Ureter (tissue), 1 donor: ENCODE data around the gene OLR1. TPM values are rescaled to one million over a fixed set of nuclear protein-coding genes. Genes with fewer than 3 reads are reported as not detected.
A peak's percentile ranks its signal among the peaks of the same experiment; 100 is the strongest.
"Not testable (repeated sequence)": the region's sequence is repeated elsewhere in the genome, so short reads cannot be mapped to it uniquely, and the experiment has no call there.

ENCODE experiments used
- DNase-seq: peaks from one replicate; pipeline ENCODE4 v3.0.0-alpha.2; 2020; ENCODE audit warnings: low spot score
- total RNA-seq: library from RNA; stranded (reverse); gene quantifications from one replicate; pipeline ENCODE4 v1.2.4, GENCODE V29; 2023
- donor health status: DM: yes; HTN: yes; CAD: no.

OLR1 gene
- total RNA-seq, result 3.4 TPM

DNA sequence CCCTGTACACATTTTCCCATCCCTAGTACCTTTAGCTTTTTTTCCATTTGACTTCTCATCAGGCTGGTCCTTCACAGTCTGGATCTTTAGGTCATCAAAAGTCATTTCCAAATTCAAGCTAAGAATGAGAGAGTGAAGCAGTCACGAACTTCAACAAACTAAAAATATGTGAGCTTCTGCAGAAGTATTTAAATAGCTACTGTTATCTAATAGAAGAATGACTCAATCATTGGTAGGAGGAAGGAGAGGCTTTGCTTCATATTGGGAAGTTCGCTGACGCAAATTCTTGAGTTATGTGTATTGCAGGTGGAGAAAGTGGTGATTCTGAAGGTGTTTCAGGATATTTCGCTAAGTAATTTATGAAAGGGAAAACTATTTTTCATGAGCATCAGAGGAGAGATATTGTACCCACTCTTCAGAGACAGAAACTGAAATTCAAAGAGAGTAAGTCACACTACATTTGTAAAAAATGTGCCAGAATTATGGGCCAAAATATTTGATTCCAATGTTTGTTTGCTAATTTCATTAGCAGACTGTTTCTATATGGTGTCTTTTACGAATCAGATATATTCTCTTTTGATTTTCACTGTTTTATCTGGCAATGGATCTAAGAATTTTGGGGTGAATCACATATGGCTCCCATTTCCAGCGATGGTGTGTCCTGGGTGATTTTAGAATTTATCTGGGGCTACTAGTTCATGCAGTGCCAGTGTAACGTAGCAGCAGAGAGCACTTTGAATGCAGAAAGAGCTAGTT lies at the start of gene OLR1:
TSS of gene OLR1 (minus strand) at position 160 of the 756 bp plus-strand sequence. CDS start at position 105, 55 bp downstream.
- no peak for DNase-seq

DNA sequence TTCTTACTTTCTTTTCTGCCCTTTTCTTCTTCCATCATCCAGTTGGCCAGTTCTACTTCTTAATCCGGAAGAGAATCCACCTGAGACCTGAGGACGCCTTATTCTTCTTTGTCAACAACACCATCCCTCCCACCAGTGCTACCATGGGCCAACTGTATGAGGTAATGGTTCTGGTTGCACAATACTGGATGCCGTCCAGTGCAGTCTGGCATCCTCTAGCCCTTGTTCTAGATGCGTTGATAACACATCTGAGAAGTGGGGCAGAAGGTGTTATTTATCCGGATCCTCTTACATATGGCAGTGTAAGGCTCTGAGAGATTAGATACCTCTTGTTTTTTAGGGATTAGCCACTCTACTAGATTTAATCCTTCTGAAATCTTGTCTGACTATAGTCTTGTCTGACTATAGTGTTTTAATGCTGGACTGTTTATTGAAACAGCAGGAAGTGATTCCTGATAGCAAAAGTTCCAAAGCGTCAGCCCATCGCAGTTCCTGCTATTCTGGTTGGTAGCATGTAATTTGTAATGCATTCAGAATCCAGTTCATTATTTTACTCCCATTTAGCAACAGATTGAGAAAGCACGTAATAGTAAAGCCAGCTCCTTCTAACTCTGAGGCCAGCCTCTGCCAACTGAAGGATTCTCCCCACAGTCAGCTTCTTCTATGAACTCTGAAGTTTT lies 48.6 kb upstream of the OLR1 start:
- peak; percentile 84 for DNase-seq

DNA sequence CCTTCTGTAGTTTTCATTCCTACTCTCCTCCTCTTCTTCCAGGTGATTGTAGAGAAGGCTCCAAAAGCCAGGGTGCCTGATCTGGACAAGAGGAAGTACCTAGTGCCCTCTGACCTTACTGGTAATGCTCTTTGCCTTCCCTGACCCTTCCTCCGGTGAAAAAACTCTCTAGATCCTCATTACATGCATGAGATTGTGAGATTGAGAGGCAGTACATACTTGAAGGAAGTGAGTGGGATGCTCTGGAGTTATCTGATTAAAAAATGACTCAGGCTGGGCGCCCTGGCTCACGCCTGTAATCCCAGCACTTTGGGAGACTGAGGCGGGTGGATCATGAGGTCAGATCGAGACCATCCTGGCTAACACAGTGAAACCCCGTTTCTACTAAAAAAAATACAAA lies 46.1 kb upstream of the OLR1 start:
- DNase-seq, result no peak

DNA sequence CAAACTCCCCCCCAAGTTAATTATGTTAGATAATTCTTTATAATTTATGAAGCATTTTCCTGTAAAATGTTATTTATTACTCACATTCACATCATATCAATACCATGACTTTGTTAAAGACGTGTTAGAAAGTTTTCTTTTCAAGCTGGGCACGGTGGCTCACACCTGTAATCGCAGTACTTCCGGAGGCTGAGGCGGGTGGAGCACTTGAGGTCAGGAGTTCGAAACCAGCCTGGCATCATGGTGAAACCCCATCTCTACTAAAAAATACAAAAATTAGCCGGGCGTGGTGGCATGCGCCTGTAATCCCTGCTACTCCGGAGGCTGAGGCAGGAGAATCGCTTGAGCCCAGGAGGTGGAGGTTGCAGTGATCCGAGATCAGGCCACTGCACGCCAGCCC lies 44.0 kb upstream of the OLR1 start:
- DNase-seq, result not testable (repeated sequence)

DNA sequence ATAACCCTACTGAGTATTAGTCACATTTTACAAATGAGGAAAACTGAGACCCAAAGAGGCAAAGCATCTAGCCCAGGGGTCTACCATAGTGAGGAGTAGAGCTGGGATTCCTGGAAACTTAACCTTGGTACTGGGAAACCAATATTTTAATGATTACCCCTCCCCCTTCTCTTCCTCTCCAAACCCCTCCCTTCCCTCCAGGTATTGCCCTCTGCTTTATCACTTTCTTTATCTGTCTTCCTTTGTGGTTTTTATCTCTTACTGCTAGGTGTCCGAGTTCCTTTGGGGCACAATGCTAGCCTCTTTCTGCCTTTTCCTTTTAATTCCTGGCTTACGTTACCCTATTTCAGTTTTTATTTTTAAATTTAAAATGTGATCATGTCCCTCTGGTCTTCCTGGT lies 43.5 kb upstream of the OLR1 start:
- no peak for DNase-seq

DNA sequence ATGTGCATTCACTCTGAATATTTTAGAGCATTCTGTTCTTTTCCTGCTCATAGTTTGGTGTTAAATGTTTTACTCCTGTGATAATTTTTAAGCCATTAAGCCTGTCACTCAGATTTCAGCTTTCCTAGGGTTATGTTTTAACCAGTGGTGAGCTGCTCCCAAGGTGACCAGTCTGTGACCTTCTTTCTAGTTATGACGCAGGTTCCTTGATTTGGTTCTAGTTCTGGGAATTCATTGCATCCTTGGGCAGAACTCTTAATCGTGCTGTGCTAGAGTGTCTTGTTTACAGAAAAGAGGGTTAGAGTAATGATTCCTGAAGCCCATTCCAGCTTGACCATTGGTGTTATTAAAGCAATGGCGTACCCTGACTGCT lies 42.9 kb upstream of the OLR1 start:
- DNase-seq, result no peak

DNA sequence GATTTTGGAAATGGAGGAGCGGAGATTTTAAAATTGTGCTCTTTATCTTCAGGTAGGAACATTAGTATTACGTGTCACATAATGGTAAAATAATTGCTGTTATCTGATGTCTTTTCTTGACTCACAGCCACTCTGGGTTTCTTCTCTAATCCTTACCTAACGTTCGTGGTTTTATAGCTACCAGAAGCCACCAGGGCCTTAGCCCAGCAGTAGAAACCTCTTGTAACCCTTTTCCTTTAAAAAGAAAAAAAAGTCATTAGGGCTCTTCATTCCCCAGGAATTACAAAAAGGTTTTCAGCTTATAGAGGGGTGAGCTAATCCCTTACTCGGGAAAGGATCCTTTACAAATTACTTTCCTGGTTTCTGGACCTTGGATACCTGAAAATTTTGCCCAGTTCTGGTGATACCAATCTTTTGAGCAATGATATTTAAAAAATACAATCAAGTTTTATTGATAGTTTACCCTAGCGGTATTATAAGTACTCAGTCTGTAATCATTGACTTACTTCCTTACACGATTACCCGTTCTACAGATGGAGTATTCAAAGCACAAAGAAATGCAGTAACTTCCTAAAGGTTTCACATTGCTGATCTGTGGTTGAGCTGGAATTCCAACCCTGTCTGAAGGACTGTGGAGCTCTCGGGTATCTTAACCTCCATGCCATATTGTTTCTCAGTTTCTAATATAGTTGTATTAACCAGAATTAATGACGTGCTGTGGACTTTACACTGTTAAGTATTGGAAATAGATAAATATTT lies 42.4 kb upstream of the OLR1 start:
- no peak for DNase-seq

DNA sequence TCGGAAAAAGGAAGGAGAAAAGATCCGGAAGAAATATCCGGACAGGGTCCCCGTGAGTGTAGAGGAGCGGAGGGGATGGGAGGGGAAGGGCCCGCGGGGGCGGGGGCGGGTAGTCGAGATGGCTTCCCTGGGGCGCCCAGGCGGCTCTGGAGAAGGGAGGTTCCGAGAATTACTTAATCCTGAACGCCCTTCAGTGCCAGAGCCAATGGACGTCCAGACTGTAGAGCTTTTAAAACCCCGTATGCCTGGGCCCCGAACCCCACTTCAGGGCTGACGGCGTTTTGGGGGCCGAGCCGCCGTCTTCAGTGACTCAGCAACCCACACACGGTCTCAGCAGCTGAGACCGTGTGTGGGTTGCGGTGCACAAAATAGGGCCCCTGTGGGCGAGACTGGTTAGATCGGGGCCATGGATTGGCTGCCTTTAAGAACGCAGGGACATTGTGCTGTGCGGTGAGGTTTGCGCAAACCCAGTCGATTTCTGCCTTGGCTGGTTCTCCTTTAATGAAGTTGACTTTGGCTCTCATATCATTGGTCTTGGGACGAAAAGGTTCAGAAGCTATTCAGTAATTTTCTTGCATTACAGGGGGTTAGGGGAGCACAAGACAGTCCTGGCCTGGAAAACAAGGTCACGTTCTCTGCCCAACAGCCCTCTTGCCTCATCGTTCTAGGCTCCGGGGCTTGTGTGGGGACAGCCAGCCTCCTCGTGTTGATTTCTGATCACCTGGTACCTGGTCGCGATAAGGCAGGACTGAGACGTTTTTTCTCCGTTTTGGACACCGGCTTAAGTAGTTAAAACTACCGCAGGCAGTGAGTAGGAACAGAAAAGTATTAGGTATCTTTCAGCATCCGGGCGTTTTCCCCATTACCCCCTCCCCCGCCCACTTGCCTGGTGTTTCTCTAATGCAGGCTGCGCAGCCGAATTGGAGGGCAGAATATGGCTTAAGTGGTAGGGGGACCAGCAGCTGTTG lies 41.5 kb upstream of the OLR1 start:
- DNase-seq, result peak; percentile 70

DNA sequence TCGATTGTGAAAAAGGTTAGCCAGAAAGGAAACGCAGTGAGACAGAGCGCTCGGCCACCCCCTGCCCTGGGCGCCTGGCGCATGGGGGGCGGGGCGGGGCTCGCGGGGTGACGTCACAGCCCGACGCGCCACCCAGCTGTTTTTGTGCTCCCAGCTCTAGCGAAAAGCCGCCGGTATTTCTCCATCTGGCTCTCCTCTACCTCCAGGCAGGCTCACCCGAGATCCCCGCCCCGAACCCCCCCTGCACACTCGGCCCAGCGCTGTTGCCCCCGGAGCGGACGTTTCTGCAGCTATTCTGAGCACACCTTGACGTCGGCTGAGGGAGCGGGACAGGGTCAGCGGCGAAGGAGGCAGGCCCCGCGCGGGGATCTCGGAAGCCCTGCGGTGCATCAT lies 40.8 kb upstream of the OLR1 start, which contains the start of gene GABARAPL1:
TSS of gene GABARAPL1 (plus strand) at position 139 of the 393 bp plus-strand sequence. CDS start at position 392, 253 bp downstream.
- peak; percentile 88 for DNase-seq

DNA sequence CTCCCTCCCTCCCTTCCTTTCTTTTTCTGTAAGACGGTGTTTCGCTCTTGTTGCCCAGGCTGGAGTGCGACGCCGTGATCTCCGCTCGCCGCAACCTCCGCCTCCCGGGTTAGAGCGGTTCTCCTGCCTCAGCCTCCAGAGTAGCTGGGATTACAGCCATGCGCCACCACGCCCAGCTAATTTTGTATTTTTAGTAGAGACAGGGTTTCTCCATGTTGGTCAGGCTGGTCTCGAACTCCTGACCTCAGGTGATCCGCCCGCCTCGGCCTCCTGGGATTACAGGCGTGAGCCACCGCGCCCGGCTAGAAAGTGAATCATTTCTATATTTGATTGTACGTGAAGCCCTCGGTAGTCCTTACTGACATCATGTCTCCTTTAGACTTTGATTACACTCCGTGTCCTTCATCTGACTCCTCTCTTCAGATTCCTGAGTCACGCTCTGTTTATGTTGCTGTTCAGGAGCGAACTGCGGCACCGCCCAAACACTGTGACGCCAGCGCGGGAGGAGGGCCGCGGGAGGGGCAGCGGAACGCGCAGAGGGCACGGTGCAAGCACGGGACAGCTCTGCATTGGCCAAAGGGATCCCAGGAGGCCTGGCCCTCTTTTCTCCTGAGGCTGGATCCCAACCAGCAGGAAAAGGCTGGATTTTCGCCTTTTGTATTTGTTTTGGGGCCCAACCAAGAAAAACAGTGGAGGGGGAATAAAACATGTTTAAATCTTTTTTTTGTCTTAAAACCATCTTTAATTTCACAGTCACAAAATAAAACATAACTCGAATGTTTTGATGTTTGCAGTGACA lies 40.2 kb upstream of the OLR1 start:
- DNase-seq, result peak; percentile 96

DNA sequence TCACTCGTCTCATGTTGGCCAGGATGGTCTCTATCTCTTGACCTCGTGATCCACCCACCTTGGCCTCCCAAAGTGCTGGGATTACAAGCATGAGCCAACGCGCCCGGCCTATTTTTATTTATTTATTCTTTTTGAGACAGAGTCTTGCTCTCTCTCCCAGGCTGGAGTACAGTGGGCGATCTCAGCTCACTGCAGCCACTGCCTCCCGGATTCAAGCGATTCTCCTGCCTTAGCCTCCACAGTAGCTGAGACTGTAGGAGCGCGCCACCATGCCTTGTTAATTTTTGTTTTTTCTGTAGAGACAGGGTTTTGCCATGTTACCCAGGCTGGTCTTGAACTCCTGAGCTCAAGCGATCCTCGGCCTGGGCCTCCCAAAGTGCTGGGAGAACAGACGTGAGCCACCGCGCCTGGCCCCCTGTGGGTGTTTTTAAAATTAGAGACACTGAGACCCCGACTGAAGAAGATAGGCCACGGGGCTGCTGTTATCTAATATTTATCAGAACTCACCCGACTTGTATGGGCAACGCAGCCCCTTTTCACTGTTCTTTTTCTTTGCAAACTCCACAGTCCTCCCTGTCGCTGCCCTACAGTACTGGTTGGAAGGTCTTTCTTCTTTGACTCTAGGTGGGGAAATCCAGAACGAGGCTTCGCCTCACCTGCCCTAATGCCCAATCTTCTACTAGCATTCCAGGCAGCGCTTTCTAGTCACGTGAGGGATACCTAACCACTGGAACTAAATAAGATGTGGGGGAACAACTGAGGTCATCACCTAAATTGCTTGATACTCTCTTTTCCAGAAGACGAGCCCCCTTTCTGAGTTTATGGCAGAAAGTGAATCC lies 39.4 kb upstream of the OLR1 start:
- no peak for DNase-seq

DNA sequence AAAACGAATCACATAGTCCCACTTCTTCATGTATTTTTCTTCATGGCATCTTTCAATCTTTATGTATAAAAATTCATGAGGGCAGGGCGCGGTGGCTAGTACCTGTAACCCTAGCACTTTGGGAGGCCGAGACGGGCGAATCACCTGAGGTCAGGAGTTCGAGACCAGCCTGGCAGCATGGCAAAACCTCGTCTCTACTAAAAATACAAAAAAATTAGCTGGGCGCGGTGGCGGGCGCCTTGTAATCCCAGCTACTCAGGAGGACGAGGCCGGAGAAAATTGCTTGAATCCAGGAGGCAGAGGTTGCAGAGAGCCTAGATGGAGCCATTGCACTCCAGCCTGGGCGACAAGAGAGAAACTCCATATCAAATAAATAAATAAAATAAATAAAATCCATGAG lies 38.3 kb upstream of the OLR1 start:
- no peak for DNase-seq

DNA sequence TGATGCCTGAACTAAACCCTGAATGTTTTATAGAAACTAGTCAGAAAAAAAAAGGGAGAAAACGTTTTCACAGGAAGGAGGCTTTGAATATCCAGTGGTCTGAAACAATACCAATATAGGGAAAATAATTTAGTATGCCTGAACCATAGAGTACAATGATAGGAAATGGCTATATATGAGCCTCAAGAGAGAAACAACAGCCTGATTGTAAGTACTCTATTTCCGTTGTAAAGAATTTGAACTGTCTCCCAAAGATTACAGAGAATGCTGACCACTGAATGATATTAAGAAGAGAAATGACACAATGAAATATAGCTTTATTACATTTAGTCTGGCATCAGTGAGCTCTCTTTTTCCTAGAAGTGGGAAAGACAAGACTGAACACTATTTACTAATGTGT lies 35.2 kb upstream of the OLR1 start:
- no peak for DNase-seq

DNA sequence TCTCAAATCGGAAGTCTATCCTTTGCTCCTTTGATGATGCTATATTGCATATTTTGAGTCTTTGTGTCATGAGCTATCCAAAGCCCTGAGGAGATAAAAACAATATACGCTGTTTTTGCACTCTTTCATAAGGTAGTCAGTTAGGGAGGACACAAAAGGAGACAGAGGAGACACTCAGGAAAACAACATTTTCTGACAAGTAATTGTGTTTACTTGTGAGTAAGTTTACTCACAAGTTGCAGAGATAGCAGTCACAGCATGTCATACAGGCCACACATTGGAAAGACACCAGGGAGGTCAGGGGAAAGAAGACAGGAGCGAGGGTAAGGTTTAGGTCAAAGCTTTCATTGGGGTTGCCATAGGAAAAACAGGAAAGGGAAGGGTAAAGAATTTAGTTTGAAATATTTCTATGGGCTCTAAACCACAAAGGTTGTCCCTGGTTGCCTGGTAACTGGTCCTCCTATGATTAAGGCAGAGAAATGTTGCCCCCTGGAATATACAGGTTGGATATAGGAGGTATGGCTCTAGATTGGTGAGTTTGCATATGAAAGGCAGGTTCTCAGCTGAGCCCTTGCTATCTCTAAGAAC lies 33.4 kb upstream of the OLR1 start:
- no peak for DNase-seq

DNA sequence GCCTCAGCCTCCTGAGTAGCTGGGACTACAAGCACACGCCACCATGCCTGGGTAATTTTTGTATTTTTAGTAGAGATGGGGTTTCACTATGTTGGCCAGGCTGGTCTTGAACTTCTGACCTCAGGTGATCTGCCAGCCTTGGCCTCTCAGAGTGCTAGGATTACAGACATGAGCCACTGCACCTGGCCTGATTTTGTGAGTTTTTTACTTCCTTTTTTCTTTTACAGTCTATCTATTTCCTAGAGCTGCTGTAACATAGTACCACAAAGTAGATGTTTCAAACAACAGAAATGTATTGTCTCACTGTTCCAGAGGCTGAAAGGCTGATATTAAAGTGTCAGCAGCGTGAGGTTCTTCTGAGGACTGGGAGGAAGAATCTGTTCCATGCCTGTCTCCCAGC lies 32.6 kb upstream of the OLR1 start:
- not testable (repeated sequence) for DNase-seq

DNA sequence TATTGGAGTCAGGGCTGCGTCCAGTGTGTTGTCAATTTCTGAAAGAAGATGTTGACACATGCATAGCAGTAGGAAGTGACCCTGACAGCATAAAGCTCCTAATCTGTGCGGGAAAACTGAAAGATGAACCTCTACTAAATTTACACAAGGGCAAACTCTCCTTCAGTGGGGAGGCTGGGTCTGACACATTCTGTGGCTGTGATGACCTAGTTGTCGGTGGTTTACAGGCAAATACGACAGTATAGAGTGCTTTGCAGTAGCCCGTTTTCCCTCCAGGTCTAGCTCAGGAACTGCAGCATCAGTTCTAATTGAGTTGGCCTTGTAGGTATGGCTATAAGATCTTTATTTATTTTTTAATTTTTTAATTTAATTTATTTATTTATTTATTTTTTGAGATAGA lies 25.9 kb upstream of the OLR1 start:
- DNase-seq, result no peak

DNA sequence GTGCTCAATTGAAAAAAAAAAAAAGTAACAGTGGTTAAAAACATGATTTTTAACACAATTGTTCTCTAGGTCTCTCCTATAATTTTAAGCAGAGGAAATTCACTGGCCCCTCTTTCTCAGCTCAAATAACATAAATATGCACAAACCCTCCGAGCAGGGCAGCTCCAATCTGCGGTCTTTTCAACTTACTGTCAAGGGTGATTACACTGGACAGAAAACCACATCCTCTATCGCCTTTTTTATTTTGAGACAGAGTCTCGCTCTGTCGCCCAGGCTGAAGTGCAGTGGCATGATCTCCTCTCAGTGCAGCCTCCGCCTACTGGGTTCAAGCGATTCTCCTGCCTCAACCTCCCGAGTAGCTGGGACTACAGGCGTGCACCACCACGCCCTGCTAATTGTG lies 24.3 kb upstream of the OLR1 start:
- no peak for DNase-seq

DNA sequence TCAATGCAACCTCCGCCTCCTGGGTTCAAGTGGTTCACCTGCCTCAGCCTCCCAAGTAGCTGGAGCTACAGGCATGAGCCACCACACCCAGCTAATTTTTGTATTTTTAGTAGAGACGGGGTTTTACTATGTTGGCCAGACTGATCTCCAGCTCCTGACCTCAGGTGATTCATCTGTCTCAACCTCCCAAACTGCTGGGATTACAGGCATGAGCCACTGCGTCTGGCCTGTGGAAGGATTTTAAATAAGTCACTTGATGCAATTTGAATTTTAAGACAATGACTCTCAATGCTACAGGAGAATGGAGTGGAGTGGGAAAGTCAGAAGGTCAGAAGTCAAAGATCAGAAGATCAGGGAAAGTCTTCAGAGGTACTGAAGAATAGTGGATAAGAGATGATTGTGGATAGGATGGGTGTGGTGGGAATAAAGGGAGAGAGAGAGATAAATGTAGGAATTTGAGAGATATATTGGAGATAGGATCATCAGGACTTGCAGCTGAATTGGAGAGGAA lies 22.3 kb upstream of the OLR1 start:
- no peak for DNase-seq

DNA sequence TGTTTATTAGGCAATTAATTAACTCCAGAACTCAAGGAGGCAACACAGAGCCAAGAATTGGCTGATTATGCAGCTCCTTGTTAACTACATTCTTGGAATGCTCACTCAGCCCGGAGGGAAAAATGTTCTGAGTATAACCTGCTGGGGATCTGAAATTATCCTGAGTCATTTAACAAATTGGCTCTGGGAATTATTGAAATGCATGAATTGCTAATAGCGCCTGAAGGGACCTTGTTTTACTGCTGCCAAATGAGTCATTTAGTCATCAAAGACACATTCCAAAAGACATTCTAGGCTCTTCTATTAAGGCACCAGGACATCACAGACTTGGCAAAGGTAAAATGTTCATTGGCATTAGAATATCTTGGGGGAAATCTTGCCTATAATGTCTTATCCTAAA lies 19.9 kb upstream of the OLR1 start:
- DNase-seq, result no peak
